ENCODE results near the gene LRMDA.

LRMDA gene

GRCh38 chr10:75395066-75395931 is 36.1 kb upstream of the LRMDA start:
- H3K4me3 ChIP-seq = peak overlapping the region; percentile 96
- H3K27ac ChIP-seq = peak overlapping the region in 1 of 2 donors; percentile 81
- peak; percentile 94 for TF ChIP-seq CTCF (IDR thresholded peaks at IDR 0.05)
- DNase-seq (ENCODE audit: low spot score) = no peak

- no peak for TF ChIP-seq CTCF (IDR thresholded peaks at IDR 0.05)
- peak overlapping the region; percentile 96 for H3K4me3 ChIP-seq
- peak overlapping the region; percentile 55 to 81 for H3K27ac ChIP-seq
- no peak for DNase-seq (ENCODE audit: low spot score)
Measured at GRCh38 chr10:75395932-75396630, 35.3 kb upstream of the LRMDA start.

GRCh38 chr10:75396631-75397495 is 34.6 kb upstream of the LRMDA start:
- Histone ChIP-seq H3K4me3 (peak overlapping the region; percentile 96), H3K27ac (peak overlapping the region; percentile 55 to 81)
- DNase-seq (ENCODE audit: low spot score) = no peak
- TF ChIP-seq CTCF (IDR thresholded peaks at IDR 0.05) = no peak

GRCh38 chr10:75397496-75398199 is 33.8 kb upstream of the LRMDA start:
- peak overlapping the region; percentile 78 to 81 for H3K27ac ChIP-seq
- peak overlapping the region; percentile 96 for H3K4me3 ChIP-seq
- TF ChIP-seq CTCF (IDR thresholded peaks at IDR 0.05) = no peak
- no peak for DNase-seq (ENCODE audit: low spot score)

GRCh38 chr10:75398200-75398691 is 33.2 kb upstream of the LRMDA start:
- H3K4me3 ChIP-seq = peak overlapping the region; percentile 96
- peak overlapping the region; percentile 78 to 100 for H3K27ac ChIP-seq
- DNase-seq (ENCODE audit: low spot score) = no peak
- TF ChIP-seq CTCF (IDR thresholded peaks at IDR 0.05) = no peak

Data from coronary artery (tissue), 2 donors.